ENCODE results near the gene TMEM175.
A peak's percentile ranks its signal among the peaks of the same experiment; 100 is the strongest.
"Not testable (repeated sequence)": the region's sequence is repeated elsewhere in the genome, so short reads cannot be mapped to it uniquely, and the experiment has no call there.

TMEM175 gene

DNA sequence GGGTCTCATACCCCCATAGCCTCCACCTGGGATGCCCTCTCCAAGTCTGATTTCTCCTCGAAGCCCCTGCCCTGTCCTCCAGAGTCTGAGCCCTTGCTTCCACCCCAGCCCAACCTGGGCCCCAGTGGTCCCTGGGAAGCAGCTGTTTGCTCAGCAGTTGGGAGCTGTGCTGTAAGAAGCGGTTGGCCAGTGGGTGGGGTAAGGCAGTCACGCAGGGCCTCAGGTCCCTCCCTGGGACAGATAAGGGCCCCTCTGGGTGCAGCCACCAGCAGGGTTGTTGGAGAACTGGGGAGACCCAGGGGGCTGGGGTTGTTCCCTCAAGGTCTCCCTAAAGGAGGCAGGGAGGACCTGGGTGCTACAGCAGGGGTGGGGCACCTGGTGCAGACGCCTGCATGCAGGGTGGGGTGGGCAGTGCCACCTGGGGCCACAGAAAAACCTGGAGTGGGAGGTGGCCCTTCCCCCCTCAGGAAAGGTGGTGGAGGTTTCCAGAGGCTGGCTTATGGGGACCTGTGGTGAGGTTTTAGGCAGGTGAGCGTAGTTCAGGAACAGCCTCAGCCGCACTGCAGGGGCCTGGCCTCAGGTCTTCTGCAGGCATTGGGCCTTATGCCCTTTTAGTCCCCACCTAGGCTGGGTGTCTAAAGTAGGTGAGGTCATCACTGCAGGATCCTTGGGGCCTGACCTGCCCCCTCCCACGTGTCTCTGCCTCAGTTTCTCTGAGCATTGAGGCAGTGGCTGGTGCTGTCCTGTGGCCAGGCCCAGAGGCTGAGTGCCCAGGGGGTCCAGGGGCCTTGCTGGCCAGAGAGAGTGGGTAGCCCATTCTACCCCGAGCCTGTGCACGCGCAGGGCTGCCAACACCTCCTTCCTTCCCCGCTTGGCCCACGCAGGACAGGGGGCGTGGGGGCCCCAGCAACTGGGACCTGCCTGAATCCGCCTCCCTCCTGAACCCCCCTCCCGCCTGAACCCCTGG lies 64.1 kb downstream of the TMEM175 start:
- no peak overlapping the region for H3K27ac ChIP-seq
- H3K4me3 ChIP-seq = no peak overlapping the region

DNA sequence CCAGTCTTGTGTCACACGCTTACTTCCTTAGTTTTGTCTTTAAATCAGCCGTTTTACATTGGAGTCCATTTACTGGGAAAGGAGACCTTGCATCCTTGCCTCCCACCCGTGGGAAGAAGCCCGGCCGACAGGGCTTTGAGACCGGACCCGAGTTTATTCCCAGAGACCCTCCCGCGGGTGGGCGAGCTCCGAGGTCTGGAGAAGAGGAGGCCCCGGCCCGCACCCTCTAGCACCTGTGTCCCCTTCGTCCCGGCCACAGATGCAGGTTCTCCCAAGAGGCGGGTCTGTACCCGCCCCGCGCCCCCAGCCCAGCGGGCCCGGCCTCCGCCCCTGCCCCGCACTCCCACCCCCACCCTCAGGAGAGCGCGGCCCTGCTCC lies 64.7 kb downstream of the TMEM175 start:
- H3K27ac ChIP-seq = no peak overlapping the region
- peak overlapping the region in 3 of 7 experiments; percentile 8 to 30 (median 12) for H3K4me3 ChIP-seq

DNA sequence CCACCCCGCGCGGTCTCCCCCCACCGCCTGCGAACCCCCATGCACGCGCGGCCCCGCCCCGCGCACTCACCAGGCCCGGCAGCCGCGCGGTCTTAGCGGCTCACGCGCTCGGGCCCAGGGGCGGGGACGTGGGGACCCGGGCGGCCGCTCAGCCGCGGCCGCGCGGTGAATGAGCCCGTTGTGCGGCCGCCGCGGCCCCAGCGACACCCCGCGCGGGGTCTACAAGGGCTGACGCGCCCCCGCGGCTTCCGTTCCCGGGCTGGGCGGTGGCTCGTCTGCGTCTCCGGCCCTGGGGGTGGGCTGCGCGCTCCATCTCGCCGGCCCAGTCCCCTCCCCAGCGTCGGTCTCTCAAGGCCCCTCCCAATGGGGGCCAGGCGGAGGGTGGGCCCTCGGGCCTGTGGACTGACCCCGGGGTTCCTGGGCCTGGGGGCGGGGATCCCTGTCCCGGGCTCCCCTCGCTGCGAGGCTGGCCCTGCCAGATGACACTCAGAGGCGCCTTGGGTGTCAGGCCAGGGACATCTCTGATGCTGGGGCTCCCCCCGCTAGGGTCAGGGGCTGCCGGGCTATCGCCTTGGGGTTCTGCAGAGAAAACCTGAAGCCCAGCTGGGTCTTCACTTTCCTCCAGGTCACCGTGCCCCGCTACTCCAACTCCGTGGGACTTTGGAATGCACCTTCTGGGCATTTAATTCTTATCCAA lies 65.3 kb downstream of the TMEM175 start:
- H3K27ac ChIP-seq = no peak overlapping the region
- H3K4me3 ChIP-seq = peak overlapping the region in 3 of 7 experiments; percentile 8 to 30 (median 12)

DNA sequence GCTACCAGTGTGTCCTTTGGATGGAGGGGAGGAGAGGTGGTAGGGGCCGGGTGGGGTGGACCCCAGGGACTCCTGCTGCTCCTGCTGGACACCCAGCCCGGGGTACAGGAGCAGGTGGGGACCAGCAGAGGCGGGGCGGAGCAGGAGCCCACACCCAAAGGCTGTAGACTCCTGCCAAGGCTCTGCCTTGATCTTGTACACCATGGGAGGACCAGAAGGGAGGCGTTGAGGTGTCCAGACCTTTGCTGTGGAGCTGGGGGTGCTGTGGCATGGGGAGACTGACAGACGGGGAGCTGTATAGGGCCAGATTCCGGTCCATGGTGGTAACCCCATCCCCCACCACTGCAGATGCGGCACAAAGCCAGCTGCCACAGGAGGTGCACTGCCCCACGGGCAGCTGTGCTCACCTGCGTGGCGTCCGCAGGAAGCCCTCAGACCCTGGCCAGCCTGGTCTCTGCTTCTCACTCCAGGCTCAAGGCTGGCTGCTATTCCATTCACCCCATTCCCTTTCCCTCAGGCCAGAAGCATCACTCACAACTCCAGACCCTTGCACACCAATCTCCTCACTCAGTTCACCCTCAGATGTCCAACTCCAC lies 65.9 kb downstream of the TMEM175 start:
- Histone ChIP-seq H3K4me3 (no peak overlapping the region), H3K27ac (no peak overlapping the region)

DNA sequence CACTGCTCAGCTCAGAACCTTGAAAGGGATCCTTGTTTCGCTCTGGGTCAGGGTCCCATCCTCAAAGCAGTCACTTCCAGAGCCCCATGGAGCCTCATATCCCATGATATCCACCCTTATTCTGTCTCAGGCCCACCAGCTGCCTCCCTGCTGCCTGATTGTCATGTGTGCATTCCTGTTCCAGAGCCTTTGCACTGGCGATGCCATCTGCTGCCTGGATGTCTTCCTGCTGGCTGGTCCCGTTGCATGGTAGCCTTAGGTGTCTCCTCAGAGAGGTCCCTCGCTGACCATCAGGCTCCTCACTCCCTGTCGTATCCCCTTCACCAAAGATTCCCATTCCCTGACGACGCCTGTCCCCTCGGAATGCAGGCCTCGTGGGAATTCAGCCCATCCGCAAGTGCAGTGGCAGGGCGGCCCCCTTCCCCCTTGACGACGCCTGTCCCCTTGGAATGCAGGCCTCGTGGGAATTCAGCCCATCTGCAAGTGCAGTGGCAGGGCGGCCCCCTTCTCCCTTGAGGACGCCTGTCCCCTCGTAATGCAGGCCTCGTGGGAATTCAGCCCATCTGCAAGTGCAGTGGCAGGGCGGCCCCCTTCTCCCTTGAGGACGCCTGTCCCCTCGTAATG lies 67.1 kb downstream of the TMEM175 start:
- not testable (repeated sequence) for H3K4me3 ChIP-seq, H3K27ac ChIP-seq

DNA sequence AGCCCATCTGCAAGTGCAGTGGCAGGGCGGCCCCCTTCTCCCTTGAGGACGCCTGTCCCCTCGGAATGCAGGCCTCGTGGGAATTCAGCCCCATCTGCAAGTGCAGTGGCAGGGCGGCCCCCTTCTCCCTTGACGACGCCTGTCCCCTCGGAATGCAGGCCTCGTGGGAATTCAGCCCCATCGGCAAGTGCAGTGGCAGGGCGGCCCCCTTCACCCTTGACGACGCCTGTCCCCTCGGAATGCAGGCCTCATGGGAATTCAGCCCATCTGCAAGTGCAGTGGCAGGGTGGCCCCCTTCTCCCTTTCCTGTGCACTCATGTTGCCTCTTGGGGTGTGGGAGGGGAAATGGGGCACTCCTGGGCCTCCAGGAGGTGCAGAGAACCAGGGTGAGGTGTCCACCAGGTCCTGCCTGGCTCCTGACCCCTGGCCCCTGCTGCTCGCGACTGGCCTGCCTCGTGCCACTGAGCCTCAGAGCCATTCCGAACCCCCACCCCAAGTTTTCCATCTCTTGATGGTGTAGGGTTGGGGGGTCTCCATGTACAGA lies 67.7 kb downstream of the TMEM175 start:
- no peak overlapping the region for H3K4me3 ChIP-seq
- H3K27ac ChIP-seq = no peak overlapping the region

DNA sequence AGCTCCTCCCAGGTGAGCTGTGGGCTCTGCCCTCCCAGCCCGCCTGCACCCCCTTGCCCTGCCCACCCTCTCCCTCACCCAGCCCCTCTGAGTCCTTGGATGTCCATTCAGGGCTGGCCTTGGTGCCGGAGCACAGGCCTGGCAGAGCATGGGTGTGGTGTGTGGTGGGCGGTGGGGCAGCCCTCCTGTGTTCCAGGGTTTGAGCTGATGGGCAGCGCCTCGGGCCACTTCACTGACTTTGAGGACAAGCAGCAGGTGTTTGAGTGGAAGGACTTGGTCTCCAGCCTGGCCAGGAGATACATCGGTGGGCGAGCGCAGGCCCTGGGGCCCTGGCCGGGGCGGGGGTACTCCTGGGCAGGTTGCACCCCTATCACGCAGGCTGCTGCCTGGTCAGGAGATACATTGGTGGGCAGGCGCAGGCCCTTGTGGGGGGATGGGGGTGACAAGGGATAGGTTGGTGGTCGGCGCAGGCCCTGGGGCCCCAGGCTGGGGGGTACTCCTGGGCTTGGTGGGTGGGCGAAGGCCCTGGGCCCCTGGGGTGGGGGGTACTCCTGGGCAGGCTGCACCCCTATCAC lies 68.5 kb downstream of the TMEM175 start:
- no peak overlapping the region for H3K4me3 ChIP-seq
- H3K27ac ChIP-seq = no peak overlapping the region

DNA sequence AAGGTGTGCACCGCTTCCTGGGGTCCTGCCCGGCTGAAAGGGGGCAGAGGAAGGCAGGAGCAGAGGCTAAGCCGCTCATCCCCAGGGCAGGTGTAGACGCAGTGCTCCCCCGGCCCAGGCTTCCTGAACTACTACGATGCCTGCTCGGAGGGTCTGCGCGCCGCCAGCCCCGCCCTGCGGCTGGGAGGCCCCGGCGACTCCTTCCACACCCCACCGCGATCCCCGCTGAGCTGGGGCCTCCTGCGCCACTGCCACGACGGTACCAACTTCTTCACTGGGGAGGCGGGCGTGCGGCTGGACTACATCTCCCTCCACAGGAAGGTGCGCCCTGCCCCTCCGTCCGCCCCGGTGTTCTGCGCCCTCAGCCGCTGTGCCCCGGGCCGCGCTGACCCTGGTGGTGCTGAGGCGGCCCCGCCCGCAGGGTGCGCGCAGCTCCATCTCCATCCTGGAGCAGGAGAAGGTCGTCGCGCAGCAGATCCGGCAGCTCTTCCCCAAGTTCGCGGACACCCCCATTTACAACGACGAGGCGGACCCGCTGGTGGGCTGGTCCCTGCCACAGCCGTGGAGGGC lies 69.4 kb downstream of the TMEM175 start:
- H3K27ac ChIP-seq = no peak overlapping the region
- H3K4me3 ChIP-seq = no peak overlapping the region

DNA sequence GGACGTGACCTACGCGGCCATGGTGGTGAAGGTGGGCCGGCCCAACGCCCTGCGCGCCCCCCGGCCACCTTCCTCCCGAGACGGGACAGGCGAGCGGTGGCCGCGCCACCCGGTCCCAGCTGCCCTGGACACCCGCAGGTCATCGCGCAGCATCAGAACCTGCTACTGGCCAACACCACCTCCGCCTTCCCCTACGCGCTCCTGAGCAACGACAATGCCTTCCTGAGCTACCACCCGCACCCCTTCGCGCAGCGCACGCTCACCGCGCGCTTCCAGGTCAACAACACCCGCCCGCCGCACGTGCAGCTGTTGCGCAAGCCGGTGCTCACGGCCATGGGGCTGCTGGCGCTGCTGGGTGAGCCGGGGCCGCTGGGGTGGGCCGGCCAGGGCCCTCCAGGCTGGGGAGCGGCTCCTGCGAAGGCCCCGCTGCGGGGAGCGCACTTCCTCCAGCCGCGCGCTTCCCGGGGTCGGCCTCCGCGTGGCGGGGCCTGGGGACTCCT lies 69.9 kb downstream of the TMEM175 start:
- Histone ChIP-seq H3K4me3 (no peak overlapping the region), H3K27ac (no peak overlapping the region)

DNA sequence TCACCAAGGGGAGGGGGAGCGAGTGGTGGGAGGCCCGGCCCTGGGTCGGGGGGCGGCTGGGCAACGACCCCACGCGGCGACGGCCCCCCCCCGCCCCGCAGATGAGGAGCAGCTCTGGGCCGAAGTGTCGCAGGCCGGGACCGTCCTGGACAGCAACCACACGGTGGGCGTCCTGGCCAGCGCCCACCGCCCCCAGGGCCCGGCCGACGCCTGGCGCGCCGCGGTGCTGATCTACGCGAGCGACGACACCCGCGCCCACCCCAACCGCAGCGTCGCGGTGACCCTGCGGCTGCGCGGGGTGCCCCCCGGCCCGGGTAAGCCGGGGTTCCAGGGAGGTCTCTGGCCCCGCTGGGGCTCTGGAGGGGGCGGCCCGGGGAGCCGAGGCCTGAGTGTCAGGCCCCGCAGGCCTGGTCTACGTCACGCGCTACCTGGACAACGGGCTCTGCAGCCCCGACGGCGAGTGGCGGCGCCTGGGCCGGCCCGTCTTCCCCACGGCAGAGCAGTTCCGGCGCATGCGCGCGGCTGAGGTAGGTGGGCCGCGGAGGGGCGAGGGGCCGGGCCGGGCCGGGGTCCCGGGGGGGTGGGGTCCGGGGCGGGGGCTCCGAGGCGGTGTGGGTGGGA lies 70.5 kb downstream of the TMEM175 start:
- Histone ChIP-seq H3K27ac (no peak overlapping the region), H3K4me3 (no peak overlapping the region)

DNA sequence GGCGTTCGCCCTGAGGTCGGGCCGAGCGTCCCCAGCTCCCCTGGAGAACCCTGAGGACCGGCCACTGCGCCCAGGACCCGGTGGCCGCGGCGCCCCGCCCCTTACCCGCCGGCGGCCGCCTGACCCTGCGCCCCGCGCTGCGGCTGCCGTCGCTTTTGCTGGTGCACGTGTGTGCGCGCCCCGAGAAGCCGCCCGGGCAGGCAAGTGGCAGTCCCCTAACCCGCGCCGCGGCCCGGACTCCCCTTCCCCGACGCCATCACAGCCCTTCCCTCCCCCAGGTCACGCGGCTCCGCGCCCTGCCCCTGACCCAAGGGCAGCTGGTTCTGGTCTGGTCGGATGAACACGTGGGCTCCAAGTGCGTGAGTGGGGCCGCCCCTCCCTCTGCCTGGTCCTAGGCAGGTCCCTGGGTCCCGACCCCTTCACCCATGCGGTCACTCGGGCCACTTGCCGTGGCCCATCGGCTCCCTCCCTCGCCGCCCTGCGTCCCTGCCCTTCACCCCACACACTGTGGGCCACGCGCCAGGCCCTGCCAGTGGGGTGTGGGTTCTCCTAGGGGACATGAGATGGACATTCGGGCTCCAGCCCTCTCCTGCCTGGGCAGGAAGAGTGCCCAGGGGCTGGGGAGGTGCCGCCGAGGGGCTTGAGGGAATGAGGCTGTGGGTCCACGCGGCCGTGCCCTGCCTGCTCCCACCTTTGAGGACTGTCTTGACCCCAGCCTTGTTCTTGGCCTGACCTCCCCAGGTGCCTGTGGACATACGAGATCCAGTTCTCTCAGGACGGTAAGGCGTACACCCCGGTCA lies 71.2 kb downstream of the TMEM175 start:
- Histone ChIP-seq H3K4me3 (no peak overlapping the region), H3K27ac (no peak overlapping the region)

DNA sequence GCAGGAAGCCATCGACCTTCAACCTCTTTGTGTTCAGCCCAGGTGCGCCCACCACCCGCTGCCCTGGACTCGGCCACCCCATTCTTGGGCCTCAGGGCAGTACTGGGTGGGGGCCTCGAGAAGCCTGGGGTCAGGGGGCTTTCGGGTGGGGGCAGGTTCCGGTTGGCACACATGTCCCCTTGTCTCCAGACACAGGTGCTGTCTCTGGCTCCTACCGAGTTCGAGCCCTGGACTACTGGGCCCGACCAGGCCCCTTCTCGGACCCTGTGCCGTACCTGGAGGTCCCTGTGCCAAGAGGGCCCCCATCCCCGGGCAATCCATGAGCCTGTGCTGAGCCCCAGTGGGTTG lies 71.8 kb downstream of the TMEM175 start:
- H3K27ac ChIP-seq = no peak overlapping the region
- H3K4me3 ChIP-seq = no peak overlapping the region

DNA sequence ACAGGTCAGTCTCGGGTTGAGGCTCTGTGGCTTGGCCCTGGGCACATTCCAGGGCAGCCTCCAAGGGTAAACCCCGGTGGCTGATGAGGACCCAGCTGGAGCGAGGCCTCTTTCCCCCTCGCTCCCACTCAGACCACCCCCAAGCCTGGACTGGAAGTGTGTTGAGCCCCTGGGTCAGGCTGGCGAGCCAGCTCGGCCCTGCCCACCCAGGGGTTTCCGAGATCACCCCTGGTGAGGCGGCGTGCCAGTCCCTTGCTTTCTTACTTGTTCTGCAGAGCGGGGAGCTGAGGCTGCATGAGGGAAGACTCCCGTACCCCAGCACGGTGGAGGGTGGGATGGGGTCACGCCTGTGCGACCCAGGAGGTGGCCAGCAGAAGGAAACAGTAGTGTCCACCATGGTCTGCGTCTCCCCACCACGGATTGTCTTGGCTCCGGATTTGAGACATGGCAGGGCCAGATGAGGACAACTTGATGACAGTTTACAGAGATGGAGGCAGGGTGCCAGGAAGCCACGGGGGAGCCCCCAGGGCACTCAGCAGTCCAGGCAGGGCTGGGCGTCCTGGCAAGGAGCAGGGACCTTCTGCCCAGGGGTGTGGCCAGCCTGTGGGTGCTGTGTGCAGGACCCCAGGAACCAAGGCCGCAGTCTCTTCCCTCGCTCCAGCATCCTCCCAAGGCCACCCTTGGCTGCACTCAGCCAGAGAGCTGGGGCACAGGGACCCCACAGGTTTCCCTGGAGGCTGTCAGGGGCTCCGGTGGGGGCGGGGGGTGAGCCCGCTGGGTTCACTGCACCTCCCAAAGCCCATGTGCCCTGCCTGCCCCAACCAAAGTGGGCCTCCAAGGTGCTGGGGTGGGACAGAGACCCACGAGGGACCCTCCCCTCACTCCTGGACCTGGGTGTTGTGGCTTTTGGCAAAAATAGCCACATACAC lies 72.6 kb downstream of the TMEM175 start:
- H3K27ac ChIP-seq = no peak overlapping the region
- no peak overlapping the region for H3K4me3 ChIP-seq

DNA sequence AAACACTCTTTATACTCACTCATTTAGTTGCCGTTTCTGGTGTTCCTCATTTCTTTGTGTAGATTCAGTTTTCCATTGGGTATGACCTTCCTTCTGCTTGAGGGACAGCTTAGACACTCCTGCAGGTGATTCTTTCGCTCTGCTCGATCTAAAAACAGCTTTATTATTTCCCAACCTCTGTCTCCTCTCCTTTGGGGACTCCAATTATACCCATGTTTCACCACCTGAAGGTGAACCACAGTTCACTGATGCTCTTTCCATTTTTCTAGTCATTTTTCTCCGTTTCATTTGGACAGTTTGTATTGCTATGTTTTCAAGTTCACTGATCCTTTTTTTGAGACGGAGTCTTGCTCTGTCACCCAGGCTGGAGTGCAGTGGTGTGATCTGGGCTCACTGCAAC lies 74.6 kb downstream of the TMEM175 start:
- no peak overlapping the region for H3K4me3 ChIP-seq

More for the DNA sequence above, 74.6 kb downstream of the TMEM175 start:
- H3K27ac ChIP-seq = no peak overlapping the region
